IPS DF 4.7 (cell line): Measurements from ENCODE around the gene GALNT12.

ENCODE experiments used
- DNase-seq: peaks from one replicate; pipeline ENCODE4 v3.0.0-alpha.2; 2013; ENCODE audit warnings: low spot score; ENCODE audit errors: extremely low read depth

Gene GALNT12

GRCh38 chr9:98880311-98881015, 73.0 kb downstream of the GALNT12 start:
- DNase-seq: no peak

- DNase-seq: no peak
Measured at GRCh38 chr9:98881356-98881755, 73.9 kb downstream of the GALNT12 start.

- no peak for DNase-seq
Measured at GRCh38 chr9:98881836-98882568, 74.5 kb downstream of the GALNT12 start.

DNA sequence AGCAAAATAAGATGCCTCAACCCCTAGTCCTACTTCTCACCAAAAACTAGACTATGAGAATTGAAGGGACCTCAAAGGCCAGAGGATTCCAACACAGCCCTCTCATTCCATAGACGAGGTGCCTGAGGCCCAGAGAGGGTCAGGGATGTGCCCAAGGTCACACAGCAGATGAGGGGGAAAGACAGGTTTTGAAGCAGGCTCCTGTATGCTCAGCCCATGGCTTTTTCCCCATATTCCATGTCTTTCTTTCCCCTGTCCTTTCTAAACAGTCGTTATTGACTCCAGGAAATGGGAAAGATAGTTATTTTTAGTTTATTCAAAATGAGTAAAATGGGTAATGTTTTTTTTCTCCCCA, 75.1 kb downstream of the GALNT12 start:
- no peak for DNase-seq

GRCh38 chr9:98883276-98883675, 75.8 kb downstream of the GALNT12 start:
- DNase-seq: no peak

- no peak for DNase-seq
Measured at GRCh38 chr9:98884849-98885248, 77.4 kb downstream of the GALNT12 start.

DNA sequence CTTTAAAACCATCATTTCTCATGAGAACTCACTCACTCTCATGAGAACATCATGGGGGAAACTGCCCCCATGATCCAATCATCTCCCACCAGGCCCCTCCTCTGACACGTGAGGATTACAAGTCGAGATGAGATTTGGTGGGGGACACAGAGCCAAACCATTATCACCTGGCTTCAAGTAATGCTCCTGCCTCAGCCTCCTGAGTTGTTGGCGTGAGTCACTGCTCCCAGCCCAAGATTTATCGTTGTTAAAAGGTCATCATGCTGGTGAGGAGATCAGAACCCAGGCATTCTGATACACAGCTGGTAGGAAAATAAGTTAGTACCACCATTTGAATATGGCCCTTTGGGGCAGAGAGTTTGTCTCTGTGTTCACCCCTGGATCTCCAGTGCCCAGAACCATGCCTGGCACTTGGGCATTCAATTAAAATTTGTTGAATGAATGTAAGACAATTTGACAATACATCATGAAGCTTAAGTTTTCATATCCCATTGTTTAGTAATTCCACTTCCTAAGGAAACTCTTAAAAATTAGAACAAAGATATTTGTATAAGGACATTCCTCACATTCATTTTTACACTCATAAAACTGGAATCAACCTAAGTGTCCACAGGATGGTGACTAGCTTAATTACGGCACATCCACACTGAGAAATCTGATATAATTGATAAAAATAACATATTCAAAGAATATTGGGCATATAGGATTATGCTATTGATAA, 78.3 kb downstream of the GALNT12 start:
- DNase-seq: no peak

- no peak for DNase-seq
Measured at GRCh38 chr9:98886691-98887229, 79.3 kb downstream of the GALNT12 start.

DNA sequence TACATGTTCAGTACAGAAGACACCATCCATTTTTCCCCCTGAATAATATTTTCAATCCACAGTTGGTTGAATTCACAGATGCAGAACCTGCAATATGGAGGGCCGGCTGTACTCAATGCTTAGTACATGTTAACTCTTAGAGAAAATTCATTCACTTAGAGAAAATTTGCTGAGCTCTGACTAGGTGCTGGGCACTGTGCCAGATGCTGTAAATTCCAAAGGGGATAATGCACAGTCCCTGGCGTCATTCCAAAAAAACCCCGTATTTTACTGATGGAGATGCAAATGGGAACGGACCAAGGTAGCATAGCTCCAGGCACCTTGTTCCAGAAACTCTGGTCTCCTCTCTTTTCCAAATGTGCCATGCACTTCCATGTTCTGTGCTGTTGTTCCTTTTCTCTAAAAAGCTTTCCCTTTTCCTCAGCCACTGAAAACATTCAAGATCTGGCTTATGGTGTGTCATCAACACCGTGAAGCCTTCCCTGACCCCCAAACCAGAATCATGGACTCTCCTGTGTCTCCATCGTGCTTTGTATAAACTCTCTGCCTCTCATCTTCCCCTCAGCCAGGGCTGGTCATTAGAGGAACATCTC, 80.5 kb downstream of the GALNT12 start:
- DNase-seq: no peak

DNA sequence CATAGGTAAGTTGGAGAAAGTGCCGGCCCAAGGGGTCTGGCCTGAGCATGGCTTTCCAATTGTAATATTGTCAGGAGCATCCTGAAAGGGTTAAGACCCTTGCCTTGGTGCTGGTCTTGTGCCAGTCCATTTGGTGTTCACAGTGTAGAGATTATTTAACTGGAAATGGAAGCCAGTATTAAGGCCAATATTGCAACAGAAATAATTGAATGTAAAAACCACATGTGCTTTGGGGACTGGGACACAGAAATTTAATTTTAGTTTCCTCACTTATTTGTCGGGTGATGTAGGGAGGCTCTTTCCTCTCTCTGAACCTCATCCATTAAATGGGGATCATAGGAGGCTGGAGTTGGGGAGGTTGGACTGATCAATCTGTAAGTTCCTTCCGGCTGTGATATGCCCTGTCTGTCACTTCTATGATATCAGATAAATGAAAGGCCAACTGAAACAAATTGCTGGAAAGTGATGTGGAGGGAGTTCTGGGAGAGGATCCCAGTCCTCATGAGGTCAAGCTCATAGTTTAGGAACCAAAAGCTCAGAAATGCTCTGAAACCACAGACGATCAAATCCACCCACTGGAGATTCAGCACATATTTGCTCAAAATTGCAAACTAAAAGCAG, 81.4 kb downstream of the GALNT12 start:
- DNase-seq: no peak

DNA sequence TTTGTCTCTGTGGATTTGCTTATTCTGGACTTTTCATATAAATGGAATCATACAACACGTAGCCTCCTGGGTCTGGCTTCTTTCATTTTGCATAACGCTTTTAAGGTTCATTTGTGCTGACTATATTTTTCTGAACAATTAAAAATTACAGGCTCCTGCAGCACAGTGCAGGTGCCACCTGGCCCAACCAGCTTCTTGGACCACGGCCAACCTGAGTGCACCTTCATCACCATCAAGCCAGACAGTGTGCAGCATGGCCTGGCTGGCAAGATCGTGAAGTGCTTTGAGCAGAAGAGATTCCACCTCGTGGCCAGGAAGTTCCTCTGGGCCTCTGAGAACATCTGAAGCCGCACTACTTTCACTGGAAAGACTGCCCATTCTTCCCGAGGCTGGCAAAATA, 82.8 kb downstream of the GALNT12 start:
- no peak for DNase-seq

GRCh38 chr9:98892288-98892687, 84.8 kb downstream of the GALNT12 start:
- DNase-seq: no peak

GRCh38 chr9:98892690-98893089, 85.2 kb downstream of the GALNT12 start:
- DNase-seq: no peak

- DNase-seq: no peak
Measured at GRCh38 chr9:98894171-98894570, 86.7 kb downstream of the GALNT12 start.

DNA sequence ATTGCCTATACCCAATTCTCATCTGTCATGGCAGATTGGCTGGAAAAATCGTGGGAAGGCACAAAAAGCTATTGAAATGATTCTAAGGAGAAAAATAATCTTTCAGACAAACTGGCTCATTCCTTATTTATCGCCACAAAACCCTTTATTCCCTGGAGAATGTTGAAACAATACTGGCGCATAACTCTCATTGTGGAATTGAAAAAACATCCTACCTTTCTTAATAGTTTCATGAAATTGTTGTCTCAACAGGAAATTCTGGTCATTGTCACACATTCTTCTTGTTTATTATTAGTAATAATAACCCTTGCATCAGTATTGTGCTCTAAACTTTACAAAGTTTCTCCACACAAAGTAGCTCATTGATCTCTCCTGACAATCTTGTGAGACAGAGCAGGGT, 87.3 kb downstream of the GALNT12 start:
- no peak for DNase-seq

DNA sequence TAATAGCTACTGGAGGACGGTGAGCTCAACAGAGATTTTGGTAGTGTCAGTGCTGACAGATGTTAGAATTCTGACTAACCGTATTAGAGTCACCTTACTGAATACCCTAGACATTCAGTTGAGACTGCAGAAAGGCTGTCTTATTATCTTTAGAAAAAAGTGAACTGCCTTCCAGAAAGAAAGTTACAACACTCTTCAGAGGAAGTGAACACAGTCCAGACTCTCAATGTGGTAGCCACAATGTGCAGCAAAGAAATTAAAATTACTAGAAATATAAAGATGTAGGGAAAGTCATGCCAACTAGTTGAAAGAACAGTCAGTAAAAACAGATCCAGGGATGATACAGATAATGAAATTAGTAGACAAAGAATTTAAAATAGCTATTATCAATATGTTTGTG, 89.2 kb downstream of the GALNT12 start:
- DNase-seq: no peak

DNA sequence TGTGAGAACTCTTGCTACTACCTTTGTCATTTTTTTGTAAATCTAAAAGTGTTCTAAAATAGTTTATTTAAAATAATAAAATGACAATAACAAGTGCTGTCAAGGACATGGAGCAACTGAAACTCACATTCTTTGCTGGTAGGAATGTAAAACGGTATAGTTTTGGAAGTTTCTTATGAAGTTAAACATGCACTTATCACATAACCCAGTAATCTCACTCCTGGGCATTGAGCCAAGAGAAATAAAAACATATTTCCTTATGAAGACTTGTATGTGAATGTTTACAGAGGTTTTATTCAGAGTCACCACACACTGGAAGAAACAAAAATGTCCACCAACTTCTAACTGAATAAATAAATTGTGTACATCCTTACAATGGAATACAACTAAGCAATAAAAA, 90.3 kb downstream of the GALNT12 start:
- DNase-seq: no peak

DNA sequence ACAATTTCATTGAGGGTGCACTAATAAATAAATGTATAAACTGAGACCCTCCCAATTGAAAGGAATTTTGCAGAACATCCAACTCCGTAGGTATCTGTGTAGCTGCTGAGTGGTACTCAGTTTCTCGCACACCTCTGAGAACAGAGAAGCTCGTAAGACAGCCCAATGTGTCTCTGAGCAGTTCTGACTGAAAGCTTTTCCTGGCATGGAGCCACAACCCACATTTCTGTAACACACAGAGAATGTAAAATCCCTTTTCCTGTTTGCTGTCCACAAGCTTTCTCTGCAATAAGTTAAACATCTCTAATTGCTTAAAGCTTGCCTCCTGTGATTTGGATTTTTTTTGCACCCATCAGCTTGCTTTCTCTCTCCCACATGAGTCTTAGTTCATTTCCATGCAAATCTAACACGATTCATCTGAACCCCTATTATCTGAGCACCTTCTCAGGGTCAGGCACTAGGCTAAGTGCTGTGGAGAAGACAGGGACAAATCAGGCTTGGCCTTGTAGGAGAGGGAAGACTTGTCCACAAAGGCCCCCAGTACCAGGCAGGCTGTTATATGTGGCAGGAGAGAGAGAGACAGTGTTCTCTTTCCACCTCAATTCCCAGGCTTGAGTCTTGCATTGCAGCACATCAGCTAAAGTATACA, 92.1 kb downstream of the GALNT12 start:
- no peak for DNase-seq
